HepG2 (cell line): Measurements from ENCODE around the gene VAMP2. TPM values are rescaled to one million over a fixed set of nuclear protein-coding genes. Genes with fewer than 3 reads are reported as not detected.
A peak's percentile ranks its signal among the peaks of the same experiment; 100 is the strongest.

Experiments used
- ATM ChIP-seq: fragments of 450-650 bp; IDR thresholded peaks from 2 replicates; pipeline ENCODE4 v1.7.1; 2017; ENCODE audit warnings: mild to moderate bottlenecking, borderline replicate concordance
- HOXD1 ChIP-seq: sonication (generic); formaldehyde crosslinking; IDR thresholded peaks from 2 replicates; pipeline ENCODE4 v1.5.0; 2020; ENCODE audit warnings: missing genetic modification reagents
- MBNL3 ChIP-seq: fragments of 250-450 bp; sonication (Bioruptor Pico); conservative IDR thresholded peaks from 2 replicates; pipeline ENCODE4 v1.8.0; 2022; ENCODE audit warnings: mild to moderate bottlenecking, inconsistent platforms
- NCOR1 ChIP-seq: fragments of 200-600 bp; sonication (generic); IDR thresholded peaks from 2 replicates; pipeline ENCODE4 v1.7.0; 2017; ENCODE audit warnings: antibody characterized with exemption, low read length, borderline replicate concordance
- ONECUT2 ChIP-seq: sonication (generic); formaldehyde crosslinking; IDR thresholded peaks from 2 replicates; pipeline ENCODE4 v1.4.0; 2020; ENCODE audit warnings: missing genetic modification reagents
- ZBTB20 ChIP-seq: sonication (generic); formaldehyde crosslinking; IDR thresholded peaks from 2 replicates; pipeline ENCODE4 v1.8.1; 2023; ENCODE audit warnings: missing genetic modification reagents, low read depth, mild to moderate bottlenecking, borderline replicate concordance
- ZNF224 ChIP-seq: sonication (generic); formaldehyde crosslinking; IDR thresholded peaks from 2 replicates; pipeline ENCODE4 v1.5.0; 2020; ENCODE audit warnings: mild to moderate bottlenecking, missing genetic modification reagents
- ZNF274 ChIP-seq: sonication (generic); formaldehyde crosslinking; IDR thresholded peaks from 2 replicates; pipeline ENCODE4 v1.5.1; 2020; ENCODE audit warnings: mild to moderate bottlenecking, missing genetic modification reagents
- ZNF530 ChIP-seq: sonication (generic); formaldehyde crosslinking; IDR thresholded peaks from 2 replicates; pipeline ENCODE4 v1.5.0; 2020; ENCODE audit warnings: low read depth, mild to moderate bottlenecking, missing genetic modification reagents
- ZNF556 ChIP-seq: sonication (generic); formaldehyde crosslinking; IDR thresholded peaks from 2 replicates; pipeline ENCODE4 v1.4.0; 2020; ENCODE audit warnings: mild to moderate bottlenecking, missing genetic modification reagents, borderline replicate concordance
- ZNF577 ChIP-seq: sonication (generic); formaldehyde crosslinking; IDR thresholded peaks from 2 replicates; pipeline ENCODE4 v1.4.0; 2020; ENCODE audit warnings: mild to moderate bottlenecking, low read depth, missing genetic modification reagents, borderline replicate concordance
- ZZZ3 ChIP-seq: sonication (generic); formaldehyde crosslinking; IDR thresholded peaks from 2 replicates; pipeline ENCODE4 v1.4.0; 2020; ENCODE audit warnings: missing genetic modification reagents, mild to moderate bottlenecking, borderline replicate concordance
- polyA plus RNA-seq, 8 experiments: library from polyadenylated mRNA; depleted of rRNA in 3 of 8; stranded (reverse) in 7 of 8; unstranded in 1 of 8; fragments of >200 nt; fragmentation: Illumina TruSeq in 4 of 8; extraction: Trizol in 4 of 8; gene quantifications; 2 replicates each; pipeline versions ENCODE4 v1.2.1 to v1.2.3, GENCODE V29; 2011 to 2016; ENCODE audit warnings: low read depth in 4 of 8, missing spikeins in 1 of 8, mixed read lengths in 1 of 8; ENCODE audit not compliant: insufficient read depth in 1 of 8
- total RNA-seq, 5 experiments: library from RNA; depleted of rRNA; stranded (reverse); fragments of >200 nt; fragmentation: Illumina TruSeq; extraction: Trizol; gene quantifications; 2 replicates each; pipeline ENCODE4 v1.2.3, GENCODE V29; 2016; ENCODE audit warnings: low read depth in 1 of 5
- TF ChIP-seq, protein P1 (sequence below): sonication (generic); formaldehyde crosslinking; IDR thresholded peaks from 2 replicates; pipeline ENCODE4 v1.4.0; 2020; ENCODE audit warnings: missing genetic modification reagents
- TF ChIP-seq, protein P2 (sequence below): sonication (generic); formaldehyde crosslinking; IDR thresholded peaks from 2 replicates; pipeline ENCODE4 v1.4.0; 2020; ENCODE audit warnings: missing genetic modification reagents
- TF ChIP-seq, protein P3 (sequence below): sonication (generic); formaldehyde crosslinking; IDR thresholded peaks from 2 replicates; pipeline ENCODE4 v1.4.0; 2020; ENCODE audit warnings: missing genetic modification reagents
- TF ChIP-seq, protein P4 (sequence below): sonication (generic); formaldehyde crosslinking; IDR thresholded peaks from 2 replicates; pipeline ENCODE4 v1.5.0; 2020; ENCODE audit warnings: mild to moderate bottlenecking, low read depth, missing genetic modification reagents, borderline replicate concordance
- TF ChIP-seq, protein P5 (sequence below): sonication (generic); formaldehyde crosslinking; IDR thresholded peaks from 2 replicates; pipeline ENCODE4 v1.8.1; 2022; ENCODE audit warnings: low read depth, mild to moderate bottlenecking, missing genetic modification reagents

VAMP2 gene
- total and polyA plus RNA-seq, 2 of the 13 experiments (the other 11 are each of a cell fraction or from before 2014, with no cell fraction given): 3.9 to 17.2 TPM

DNA sequence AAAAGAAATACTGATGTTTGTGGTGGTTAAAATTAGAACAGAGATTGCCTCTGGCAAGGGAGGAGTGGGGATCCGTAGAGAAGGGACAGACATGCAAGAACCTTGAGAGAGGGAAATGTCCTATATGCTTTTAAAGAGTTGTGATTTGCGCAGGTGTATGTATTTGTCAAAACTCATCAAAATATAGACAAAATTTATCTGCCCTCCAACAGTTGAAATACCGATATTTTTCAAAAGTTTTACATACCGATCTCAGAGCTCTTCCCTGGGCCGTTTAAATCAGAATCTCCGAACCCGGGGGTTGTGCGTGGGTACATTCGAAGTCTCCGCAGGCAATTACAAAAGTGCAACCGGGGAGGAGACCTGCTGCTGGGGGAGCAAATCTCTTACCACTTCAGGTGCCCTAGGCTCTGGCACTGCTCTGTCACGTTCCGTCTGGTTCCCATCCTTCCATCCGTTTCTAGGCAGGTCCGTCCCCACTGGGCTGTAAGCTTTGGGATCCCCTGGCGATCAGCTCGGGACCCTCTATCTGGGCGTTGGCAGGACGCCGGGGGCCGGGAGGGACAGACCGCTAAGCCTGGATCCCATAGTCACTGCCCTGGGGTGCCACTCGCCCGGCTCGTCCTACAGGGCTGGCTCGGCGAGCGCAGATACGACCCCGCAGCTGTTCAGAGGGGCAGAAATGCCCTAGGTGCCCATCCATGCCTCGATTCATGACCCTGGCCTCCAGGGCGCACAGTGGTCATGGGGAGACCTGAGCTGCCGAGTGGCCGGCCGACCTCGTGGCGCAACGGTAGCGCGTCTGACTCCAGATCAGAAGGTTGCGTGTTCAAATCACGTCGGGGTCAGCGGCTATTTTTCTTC, 23.1 kb upstream of the VAMP2 start (continued):
- TF ChIP-seq, protein P1, sequence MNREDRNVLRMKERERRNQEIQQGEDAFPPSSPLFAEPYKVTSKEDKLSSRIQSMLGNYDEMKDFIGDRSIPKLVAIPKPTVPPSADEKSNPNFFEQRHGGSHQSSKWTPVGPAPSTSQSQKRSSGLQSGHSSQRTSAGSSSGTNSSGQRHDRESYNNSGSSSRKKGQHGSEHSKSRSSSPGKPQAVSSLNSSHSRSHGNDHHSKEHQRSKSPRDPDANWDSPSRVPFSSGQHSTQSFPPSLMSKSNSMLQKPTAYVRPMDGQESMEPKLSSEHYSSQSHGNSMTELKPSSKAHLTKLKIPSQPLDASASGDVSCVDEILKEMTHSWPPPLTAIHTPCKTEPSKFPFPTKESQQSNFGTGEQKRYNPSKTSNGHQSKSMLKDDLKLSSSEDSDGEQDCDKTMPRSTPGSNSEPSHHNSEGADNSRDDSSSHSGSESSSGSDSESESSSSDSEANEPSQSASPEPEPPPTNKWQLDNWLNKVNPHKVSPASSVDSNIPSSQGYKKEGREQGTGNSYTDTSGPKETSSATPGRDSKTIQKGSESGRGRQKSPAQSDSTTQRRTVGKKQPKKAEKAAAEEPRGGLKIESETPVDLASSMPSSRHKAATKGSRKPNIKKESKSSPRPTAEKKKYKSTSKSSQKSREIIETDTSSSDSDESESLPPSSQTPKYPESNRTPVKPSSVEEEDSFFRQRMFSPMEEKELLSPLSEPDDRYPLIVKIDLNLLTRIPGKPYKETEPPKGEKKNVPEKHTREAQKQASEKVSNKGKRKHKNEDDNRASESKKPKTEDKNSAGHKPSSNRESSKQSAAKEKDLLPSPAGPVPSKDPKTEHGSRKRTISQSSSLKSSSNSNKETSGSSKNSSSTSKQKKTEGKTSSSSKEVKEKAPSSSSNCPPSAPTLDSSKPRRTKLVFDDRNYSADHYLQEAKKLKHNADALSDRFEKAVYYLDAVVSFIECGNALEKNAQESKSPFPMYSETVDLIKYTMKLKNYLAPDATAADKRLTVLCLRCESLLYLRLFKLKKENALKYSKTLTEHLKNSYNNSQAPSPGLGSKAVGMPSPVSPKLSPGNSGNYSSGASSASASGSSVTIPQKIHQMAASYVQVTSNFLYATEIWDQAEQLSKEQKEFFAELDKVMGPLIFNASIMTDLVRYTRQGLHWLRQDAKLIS (CRISPR knock-in tag): no peak
- TF ChIP-seq ZNF530 (CRISPR knock-in tag) (no peak), MBNL3 (CRISPR knock-in tag) (no peak), ZBTB20 (peak; percentile 51; the same call in 1 of the 2 replicates), ONECUT2 (CRISPR knock-in tag) (no peak), ZNF274 (CRISPR knock-in tag) (no peak), ZNF224 (CRISPR knock-in tag) (no peak), NCOR1 (no peak; the same call in 1 of the 2 replicates), HOXD1 (CRISPR knock-in tag) (0 out of 2 replicates have a peak, but pooled peaks have one; percentile 31), ZNF577 (CRISPR knock-in tag) (no peak), ZZZ3 (CRISPR knock-in tag) (no peak), ATM (no peak), ZNF556 (CRISPR knock-in tag) (no peak; the same call in 1 of the 2 replicates)
- TF ChIP-seq, protein P2, sequence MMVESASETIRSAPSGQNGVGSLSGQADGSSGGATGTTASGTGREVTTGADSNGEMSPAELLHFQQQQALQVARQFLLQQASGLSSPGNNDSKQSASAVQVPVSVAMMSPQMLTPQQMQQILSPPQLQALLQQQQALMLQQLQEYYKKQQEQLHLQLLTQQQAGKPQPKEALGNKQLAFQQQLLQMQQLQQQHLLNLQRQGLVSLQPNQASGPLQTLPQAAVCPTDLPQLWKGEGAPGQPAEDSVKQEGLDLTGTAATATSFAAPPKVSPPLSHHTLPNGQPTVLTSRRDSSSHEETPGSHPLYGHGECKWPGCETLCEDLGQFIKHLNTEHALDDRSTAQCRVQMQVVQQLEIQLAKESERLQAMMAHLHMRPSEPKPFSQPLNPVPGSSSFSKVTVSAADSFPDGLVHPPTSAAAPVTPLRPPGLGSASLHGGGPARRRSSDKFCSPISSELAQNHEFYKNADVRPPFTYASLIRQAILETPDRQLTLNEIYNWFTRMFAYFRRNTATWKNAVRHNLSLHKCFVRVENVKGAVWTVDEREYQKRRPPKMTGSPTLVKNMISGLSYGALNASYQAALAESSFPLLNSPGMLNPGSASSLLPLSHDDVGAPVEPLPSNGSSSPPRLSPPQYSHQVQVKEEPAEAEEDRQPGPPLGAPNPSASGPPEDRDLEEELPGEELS (CRISPR knock-in tag): peak; percentile 37; the same call in 1 of the 2 replicates
- TF ChIP-seq, protein P3, sequence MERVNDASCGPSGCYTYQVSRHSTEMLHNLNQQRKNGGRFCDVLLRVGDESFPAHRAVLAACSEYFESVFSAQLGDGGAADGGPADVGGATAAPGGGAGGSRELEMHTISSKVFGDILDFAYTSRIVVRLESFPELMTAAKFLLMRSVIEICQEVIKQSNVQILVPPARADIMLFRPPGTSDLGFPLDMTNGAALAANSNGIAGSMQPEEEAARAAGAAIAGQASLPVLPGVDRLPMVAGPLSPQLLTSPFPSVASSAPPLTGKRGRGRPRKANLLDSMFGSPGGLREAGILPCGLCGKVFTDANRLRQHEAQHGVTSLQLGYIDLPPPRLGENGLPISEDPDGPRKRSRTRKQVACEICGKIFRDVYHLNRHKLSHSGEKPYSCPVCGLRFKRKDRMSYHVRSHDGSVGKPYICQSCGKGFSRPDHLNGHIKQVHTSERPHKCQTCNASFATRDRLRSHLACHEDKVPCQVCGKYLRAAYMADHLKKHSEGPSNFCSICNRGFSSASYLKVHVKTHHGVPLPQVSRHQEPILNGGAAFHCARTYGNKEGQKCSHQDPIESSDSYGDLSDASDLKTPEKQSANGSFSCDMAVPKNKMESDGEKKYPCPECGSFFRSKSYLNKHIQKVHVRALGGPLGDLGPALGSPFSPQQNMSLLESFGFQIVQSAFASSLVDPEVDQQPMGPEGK (CRISPR knock-in tag): no peak
- TF ChIP-seq, protein P4, sequence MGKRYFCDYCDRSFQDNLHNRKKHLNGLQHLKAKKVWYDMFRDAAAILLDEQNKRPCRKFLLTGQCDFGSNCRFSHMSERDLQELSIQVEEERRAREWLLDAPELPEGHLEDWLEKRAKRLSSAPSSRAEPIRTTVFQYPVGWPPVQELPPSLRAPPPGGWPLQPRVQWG (CRISPR knock-in tag): no peak
- TF ChIP-seq, protein P5, sequence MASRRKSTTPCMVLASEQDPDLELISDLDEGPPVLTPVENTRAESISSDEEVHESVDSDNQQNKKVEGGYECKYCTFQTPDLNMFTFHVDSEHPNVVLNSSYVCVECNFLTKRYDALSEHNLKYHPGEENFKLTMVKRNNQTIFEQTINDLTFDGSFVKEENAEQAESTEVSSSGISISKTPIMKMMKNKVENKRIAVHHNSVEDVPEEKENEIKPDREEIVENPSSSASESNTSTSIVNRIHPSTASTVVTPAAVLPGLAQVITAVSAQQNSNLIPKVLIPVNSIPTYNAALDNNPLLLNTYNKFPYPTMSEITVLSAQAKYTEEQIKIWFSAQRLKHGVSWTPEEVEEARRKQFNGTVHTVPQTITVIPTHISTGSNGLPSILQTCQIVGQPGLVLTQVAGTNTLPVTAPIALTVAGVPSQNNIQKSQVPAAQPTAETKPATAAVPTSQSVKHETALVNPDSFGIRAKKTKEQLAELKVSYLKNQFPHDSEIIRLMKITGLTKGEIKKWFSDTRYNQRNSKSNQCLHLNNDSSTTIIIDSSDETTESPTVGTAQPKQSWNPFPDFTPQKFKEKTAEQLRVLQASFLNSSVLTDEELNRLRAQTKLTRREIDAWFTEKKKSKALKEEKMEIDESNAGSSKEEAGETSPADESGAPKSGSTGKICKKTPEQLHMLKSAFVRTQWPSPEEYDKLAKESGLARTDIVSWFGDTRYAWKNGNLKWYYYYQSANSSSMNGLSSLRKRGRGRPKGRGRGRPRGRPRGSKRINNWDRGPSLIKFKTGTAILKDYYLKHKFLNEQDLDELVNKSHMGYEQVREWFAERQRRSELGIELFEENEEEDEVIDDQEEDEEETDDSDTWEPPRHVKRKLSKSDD (CRISPR knock-in tag): no peak
